GM10266 (cell line): Measurements from ENCODE around the gene BARHL2.
A peak's percentile ranks its signal among the peaks of the same experiment; 100 is the strongest.

ENCODE experiments used
- DNase-seq: peaks from one replicate; pipeline ENCODE4 v3.0.0; 2012; ENCODE audit errors: extremely low spot score
- TF ChIP-seq, protein P1 (sequence below): IDR thresholded peaks from 2 replicates; pipeline ENCODE4 v1.5.1; 2012; ENCODE audit warnings: mild to moderate bottlenecking, low read depth; ENCODE audit not compliant: control insufficient read depth, insufficient read depth; ENCODE audit errors: missing control alignments

Gene BARHL2

DNA sequence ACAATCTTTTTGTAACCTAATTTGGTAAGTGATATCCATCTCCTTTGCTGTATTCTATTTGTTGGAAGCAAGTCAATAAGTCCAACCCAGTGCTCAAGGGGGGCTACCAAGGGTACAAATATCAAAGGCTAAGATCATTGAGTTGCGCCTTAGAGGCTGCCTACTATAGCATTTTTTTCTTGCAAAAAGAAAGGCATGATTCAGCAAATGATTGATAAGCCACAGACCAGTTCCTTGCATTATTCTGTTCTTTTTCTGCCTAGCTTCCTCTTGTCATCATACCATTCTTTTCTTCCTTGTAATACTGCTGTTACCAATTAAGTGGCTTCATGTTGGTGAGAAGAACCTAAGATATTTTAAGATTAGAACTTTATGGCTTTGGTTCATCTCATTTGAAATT, 29.8 kb upstream of the BARHL2 start:
- DNase-seq = no peak
- TF ChIP-seq, protein P1, sequence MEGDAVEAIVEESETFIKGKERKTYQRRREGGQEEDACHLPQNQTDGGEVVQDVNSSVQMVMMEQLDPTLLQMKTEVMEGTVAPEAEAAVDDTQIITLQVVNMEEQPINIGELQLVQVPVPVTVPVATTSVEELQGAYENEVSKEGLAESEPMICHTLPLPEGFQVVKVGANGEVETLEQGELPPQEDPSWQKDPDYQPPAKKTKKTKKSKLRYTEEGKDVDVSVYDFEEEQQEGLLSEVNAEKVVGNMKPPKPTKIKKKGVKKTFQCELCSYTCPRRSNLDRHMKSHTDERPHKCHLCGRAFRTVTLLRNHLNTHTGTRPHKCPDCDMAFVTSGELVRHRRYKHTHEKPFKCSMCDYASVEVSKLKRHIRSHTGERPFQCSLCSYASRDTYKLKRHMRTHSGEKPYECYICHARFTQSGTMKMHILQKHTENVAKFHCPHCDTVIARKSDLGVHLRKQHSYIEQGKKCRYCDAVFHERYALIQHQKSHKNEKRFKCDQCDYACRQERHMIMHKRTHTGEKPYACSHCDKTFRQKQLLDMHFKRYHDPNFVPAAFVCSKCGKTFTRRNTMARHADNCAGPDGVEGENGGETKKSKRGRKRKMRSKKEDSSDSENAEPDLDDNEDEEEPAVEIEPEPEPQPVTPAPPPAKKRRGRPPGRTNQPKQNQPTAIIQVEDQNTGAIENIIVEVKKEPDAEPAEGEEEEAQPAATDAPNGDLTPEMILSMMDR = no peak

DNA sequence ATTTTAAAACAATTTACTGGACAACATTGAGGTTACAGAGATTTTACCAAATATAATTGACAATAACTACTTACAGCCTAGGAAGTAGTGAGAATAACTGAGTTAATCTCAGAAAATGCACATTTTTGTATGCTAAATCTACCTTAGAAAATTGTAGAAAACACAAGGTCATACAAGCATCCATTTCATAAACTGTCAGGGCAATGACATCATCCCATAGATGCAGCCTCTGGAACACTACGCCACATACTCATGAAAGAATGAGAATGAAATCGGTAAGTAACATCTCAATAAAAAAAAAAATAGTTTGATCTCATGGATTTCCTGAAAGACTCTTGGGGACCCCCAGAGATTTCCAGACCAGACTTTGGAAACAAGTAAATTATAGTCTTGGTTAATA, 28.9 kb upstream of the BARHL2 start:
- DNase-seq = no peak
- TF ChIP-seq, protein P1 = no peak

DNA sequence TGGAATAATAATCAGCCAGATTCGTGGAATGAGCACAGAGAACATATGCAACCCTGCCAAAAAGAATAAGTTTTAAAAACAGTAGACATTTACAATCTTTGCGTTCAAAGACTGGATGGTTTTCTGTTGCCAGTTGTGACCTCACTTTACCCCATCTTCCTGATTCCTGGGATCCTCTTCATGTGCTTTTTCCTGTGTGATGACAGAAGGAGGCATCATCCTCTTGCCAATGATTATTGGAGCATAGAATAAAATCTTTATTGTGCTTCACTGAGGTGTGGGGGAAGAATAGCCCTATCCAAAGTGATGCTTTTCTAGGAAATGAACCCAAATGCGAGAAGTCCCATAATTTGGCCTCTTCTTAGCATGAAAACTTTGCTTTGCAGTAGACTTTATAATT, 15.0 kb upstream of the BARHL2 start:
- TF ChIP-seq, protein P1 = no peak
- DNase-seq = no peak

DNA sequence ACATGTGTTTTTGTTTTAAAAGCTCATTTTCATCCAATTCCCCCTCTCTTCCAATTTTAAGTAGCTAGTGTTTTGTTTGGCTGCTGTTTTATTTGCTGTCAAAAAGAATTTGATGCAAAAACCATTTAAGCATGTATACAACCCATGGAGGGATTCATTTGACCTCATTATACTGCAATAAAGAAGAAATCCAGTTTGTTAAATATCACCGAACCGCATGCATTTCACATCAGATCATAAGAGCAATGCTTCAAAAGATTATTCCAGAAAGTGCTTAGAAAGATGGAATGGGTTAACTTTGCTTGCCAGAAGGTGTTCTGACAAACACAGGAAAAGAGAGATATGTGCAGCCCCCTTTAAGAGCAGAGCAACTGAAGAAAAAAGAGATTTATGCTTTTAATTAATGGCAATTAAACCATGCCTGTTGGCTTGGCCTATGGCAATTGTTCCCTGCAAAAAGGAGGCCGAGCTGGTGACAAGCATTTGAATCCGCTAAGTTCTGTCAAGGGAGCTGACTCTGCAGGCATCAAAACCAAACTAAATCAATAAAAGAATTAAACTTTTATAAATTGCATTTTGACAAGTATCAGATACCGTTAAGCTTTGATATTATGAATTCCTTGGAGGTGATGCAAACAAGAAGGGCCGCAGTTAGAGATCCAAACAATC, 14.4 kb upstream of the BARHL2 start:
- TF ChIP-seq, protein P1 = no peak
- DNase-seq = no peak

DNA sequence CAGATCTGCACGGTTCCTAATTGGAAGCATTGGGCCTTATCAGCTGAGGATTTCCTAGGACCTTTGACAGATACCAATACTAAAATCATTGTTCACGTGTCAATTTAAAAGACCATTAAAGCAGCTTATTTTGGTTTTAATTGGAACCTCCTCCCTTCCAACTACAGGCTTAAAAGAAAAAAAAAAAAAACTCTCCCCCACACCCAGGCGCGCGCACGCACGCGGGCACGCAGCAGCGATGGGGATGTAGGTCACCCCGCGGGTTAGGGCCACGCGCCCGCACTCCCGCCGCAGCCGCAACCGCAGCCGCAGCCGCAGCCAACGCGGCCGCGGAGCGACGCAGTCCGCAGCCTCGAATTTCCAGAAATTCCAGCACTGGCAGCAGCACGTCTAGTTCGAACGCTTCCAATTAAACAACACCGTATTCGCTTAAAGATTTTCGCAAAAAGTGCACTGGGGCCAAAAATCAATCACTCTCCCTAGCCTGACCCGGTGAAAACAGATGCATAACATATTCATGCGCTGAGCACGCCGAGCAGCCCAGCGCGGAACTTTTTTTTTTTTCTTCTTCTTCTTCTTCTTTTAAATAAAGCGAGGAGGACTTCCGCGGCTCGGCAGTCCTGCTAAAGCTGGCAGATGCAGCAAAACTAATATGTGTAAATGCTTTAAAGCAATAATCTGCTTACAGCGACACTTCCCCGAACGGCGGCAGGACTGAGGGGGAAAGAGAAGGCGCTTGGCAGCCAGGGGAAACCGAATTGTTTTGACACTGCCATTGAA, 13.3 kb upstream of the BARHL2 start:
- peak; percentile 40 for DNase-seq
- TF ChIP-seq, protein P1 = no peak

DNA sequence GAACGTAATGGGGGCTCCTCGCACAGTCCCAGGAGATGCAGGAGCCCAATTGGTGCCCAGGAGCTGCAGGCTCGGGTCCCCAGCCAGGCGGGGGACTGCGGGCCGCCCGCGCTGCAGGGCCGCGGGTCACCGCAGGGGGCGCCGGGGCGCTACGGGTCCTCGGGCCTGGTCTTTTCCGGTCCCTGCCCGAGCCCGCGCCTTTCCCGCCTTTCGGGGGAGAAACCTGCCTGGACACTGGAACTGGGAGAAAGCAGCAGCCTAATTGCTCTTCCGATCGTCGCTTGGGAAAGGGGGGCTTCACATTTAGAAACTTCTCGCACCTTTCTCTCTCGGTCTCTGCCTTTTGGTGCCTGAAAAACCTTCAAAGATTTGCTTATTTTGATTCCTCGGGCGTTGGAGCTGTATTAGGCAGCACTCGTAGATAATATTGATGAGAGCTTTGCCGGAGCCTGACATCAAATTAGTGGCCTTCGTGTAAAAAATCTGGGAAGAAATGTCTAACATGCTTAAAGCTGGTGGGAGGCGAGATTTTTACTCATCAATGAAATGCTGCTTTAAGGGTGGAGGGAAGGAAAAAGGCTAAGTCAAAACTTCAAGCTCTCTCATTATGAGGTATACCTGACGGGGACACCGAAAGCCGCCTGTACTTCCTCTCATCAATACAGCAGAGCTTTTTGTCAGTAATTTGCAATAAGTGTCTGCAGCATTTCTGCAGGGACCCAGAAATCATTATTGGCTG, 12.6 kb upstream of the BARHL2 start:
- DNase-seq = peak; percentile 51

More for the DNA sequence above, 12.6 kb upstream of the BARHL2 start:
- TF ChIP-seq, protein P1 = peak; percentile 41
